Transverse colon (tissue), 4 donors: ENCODE measurements around the gene BUD13.
"Not testable (repeated sequence)": the region's sequence is repeated elsewhere in the genome, so short reads cannot be mapped to it uniquely, and the experiment has no call there.

Experiments used
- POLR2A ChIP-seq: fragments of 450-650 bp; IDR thresholded peaks from one replicate; pipeline ENCODE4 v1.6.1; 2016; ENCODE audit warnings: antibody characterized with exemption, mild to moderate bottlenecking, moderate library complexity
- POLR2AphosphoS5 ChIP-seq, 3 donors: sonication (generic); formaldehyde crosslinking; IDR thresholded peaks; one replicate each; pipeline ENCODE4 v1.6.1; 2016; ENCODE audit warnings: antibody characterized with exemption in 3 of 3
- TF ChIP-seq, protein P1 (sequence below), 5 experiments: fragments of 200-600 bp in 3 of 5; fragments of 450-650 bp in 2 of 5; sonication (generic) in 3 of 5; IDR thresholded peaks; 1 replicate in 2 of 5; 2 replicates in 3 of 5; pipeline ENCODE4 v1.5.1; 2016 to 2017; ENCODE audit warnings: antibody characterized with exemption in 5 of 5, inconsistent platforms in 3 of 5, mild to moderate bottlenecking in 2 of 5, moderate library complexity in 1 of 5

DNA sequence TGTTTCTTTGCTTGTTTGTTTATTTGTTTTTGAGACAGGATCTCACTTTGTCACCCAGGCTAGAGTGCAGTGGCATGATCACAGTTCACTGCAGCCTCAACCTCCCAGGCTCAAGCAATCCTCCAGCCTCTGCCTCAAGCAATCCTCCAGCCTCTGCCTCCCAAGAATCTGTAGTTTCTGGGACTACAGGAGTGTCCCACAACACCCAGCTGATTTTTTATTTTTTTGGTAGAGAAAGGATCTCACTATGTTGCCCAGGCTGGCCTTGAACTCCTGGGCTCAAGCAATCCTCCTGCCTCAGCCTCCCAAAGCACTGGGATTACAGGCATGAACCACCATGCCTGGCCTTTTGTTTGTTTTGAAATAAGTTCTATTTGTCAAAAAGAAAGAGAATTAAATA is 28.9 kb upstream of the BUD13 start:
- TF ChIP-seq, protein P1, sequence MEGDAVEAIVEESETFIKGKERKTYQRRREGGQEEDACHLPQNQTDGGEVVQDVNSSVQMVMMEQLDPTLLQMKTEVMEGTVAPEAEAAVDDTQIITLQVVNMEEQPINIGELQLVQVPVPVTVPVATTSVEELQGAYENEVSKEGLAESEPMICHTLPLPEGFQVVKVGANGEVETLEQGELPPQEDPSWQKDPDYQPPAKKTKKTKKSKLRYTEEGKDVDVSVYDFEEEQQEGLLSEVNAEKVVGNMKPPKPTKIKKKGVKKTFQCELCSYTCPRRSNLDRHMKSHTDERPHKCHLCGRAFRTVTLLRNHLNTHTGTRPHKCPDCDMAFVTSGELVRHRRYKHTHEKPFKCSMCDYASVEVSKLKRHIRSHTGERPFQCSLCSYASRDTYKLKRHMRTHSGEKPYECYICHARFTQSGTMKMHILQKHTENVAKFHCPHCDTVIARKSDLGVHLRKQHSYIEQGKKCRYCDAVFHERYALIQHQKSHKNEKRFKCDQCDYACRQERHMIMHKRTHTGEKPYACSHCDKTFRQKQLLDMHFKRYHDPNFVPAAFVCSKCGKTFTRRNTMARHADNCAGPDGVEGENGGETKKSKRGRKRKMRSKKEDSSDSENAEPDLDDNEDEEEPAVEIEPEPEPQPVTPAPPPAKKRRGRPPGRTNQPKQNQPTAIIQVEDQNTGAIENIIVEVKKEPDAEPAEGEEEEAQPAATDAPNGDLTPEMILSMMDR (IDR thresholded peaks at IDR 0.05): not testable (repeated sequence)
- TF ChIP-seq POLR2A; POLR2AphosphoS5 (IDR thresholded peaks at IDR 0.05): not testable (repeated sequence)
